Stimulated activated naive B cell treated with anti-CD40 and anti-IgM and Interleukin-4, amounts not matched to agents 10 μg/mL and 1 μg/mL and 100 μg/mL, for 72 hours (primary cell): ENCODE measurements around the gene RBBP8NL.

Source experiments
- ATAC-seq, 2 donors: fragments of 150-1000 bp; cut with Tn5 transposase; replicated peaks; 2 replicates each; pipeline ENCODE4 v1.10.0; 2021; ENCODE audit warnings: moderate library complexity in 1 of 2
- DNase-seq: peaks from one replicate; pipeline ENCODE4 v3.0.0; 2021
- H3K27ac Mint-ChIP-seq: one replicate; pipeline ENCODE4 v1.8.0; 2022; ENCODE audit warnings: mild to moderate bottlenecking, mixed read lengths
- H3K27me3 Mint-ChIP-seq, 2 donors: one replicate each; pipeline ENCODE4 v1.8.0; 2022; ENCODE audit warnings: mixed read lengths in 2 of 2
- H3K36me3 Mint-ChIP-seq, 2 donors: one replicate each; pipeline ENCODE4 v1.8.0; 2022; ENCODE audit warnings: mixed read lengths in 2 of 2, mild to moderate bottlenecking in 1 of 2
- H3K4me1 Mint-ChIP-seq, 2 donors: one replicate each; pipeline ENCODE4 v1.8.0; 2022; ENCODE audit warnings: mixed read lengths in 2 of 2, mild to moderate bottlenecking in 1 of 2
- H3K4me3 Mint-ChIP-seq, 2 donors: one replicate each; pipeline ENCODE4 v1.8.0; 2022; ENCODE audit warnings: mild to moderate bottlenecking in 2 of 2, mixed read lengths in 2 of 2, moderate library complexity in 1 of 2
- H3K9me3 Mint-ChIP-seq, 2 donors: one replicate each; pipeline ENCODE4 v1.8.0; 2022; ENCODE audit warnings: mixed read lengths in 2 of 2, mild to moderate bottlenecking in 1 of 2

Gene RBBP8NL

GRCh38 chr20:62364911-62365736 lies 62.2 kb downstream of the RBBP8NL start:
- peaks cover 26 to 48% of the 10 kb centered on the region in 2 donors for H3K4me1 Mint-ChIP-seq
- ATAC-seq (no peak), DNase-seq (no peak)
- no peaks in the 10 kb centered on the region for H3K9me3 Mint-ChIP-seq
- H3K27me3 Mint-ChIP-seq, result peaks cover 6 to 7% of the 10 kb centered on the region in 2 donors
- H3K27ac Mint-ChIP-seq, result no peak overlapping the region
- no peaks in the 10 kb centered on the region for H3K36me3 Mint-ChIP-seq
- H3K4me3 Mint-ChIP-seq, result peak overlapping the region in 1 of 2 donors; percentile 8

GRCh38 chr20:62363920-62364851 lies 63.2 kb downstream of the RBBP8NL start:
- Mint-ChIP-seq H3K27me3 (peaks cover 3 to 6% of the 10 kb centered on the region in 2 donors), H3K9me3 (no peaks in the 10 kb centered on the region), H3K27ac (no peak overlapping the region), H3K4me3 (no peak overlapping the region), H3K36me3 (no peaks in the 10 kb centered on the region), H3K4me1 (peaks cover 20 to 39% of the 10 kb centered on the region in 2 donors)
- DNase-seq, result no peak
- ATAC-seq, result no peak

- Mint-ChIP-seq H3K9me3 (no peaks in the 10 kb centered on the region), H3K4me1 (peaks cover 20 to 29% of the 10 kb centered on the region in 2 donors), H3K27me3 (peaks cover 0 to 1% of the 10 kb centered on the region in 2 donors), H3K36me3 (no peaks in the 10 kb centered on the region), H3K4me3 (no peak overlapping the region), H3K27ac (no peak overlapping the region)
- no peak for DNase-seq
- ATAC-seq, result no peak
These were observed 64.1 kb downstream of the RBBP8NL start for GRCh38 chr20:62362991-62363919.

DNA sequence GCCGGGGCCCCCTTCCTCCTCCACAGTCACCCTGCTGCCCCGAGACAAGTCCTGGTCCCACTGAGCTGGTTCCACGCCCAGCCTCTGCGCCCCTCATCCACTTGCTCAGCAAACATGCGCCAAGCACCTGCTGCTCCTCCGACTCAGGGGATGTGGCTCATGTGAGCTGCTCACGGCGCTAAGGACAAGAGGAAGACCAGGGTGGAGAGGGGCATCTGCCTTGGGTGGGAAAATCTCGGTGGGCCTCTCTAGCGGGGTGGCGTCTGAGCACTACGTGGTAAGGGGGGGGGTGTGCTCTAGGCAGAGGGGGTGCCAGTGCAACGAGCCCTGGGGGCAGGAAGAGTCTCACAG lies 64.8 kb downstream of the RBBP8NL start:
- Mint-ChIP-seq H3K36me3 (no peaks in the 10 kb centered on the region), H3K4me3 (no peak overlapping the region), H3K4me1 (peaks cover 17 to 26% of the 10 kb centered on the region in 2 donors), H3K9me3 (no peaks in the 10 kb centered on the region), H3K27me3 (no peaks in the 10 kb centered on the region), H3K27ac (no peak overlapping the region)
- DNase-seq (no peak), ATAC-seq (no peak)

- ATAC-seq, result no peak
- peaks cover 16 to 28% of the 10 kb centered on the region in 2 donors for H3K4me1 Mint-ChIP-seq
- no peaks in the 10 kb centered on the region for H3K27me3 Mint-ChIP-seq
- no peak for DNase-seq
- peak overlapping the region; percentile 56 for H3K27ac Mint-ChIP-seq
- H3K36me3 Mint-ChIP-seq, result no peaks in the 10 kb centered on the region
- no peak overlapping the region for H3K4me3 Mint-ChIP-seq
- H3K9me3 Mint-ChIP-seq, result no peaks in the 10 kb centered on the region
These were observed 65.3 kb downstream of the RBBP8NL start for GRCh38 chr20:62361799-62362589.

DNA sequence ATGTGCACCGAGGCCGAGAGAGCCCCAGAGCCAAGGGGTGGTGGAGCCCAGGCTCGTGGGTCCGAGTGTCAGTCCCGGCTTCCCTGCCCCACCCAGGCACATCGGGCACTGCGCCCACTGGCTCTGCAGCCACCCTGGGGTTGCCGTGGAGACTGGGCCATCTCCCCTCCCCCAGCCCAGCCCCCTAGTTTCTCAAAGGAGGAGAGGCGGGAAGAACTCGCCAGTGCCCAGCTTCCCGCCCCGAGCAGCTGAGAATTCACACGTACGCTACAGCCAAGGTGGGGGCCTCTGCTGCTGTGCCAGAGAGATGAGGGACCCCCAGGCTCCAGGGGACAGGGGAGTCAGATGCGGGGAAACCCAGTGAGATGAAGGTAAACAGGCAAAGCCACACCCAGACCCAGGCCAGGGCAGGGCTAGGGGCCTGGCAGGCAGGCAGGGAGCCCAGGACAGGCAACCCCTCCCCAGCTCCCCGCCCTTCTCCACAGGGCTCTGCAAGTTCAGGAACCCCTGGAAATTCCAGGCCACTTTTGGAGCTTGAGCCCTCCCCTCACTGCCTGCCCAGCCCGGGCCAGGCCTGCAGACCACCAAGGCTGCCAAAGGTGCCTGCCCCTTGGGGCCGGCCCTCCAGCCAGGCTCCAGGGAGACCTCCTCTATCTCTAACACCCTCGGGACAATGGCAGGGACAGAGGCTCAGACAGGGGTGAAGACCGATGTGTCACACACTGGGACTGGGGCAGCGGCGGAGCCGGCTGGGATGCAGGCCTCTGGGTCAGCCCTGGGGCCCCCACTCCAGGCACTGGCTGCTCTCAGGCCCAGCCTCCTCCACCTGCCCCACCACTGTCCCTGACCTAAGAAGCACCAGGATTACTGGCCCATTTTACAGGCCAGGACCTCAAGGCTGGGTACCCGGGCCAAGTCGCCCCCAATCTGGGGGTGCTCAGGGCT lies 66.2 kb downstream of the RBBP8NL start:
- no peak for ATAC-seq
- Mint-ChIP-seq H3K27me3 (no peaks in the 10 kb centered on the region), H3K27ac (no peak overlapping the region), H3K9me3 (no peaks in the 10 kb centered on the region), H3K4me1 (peaks cover 16 to 35% of the 10 kb centered on the region in 2 donors), H3K4me3 (no peak overlapping the region), H3K36me3 (no peaks in the 10 kb centered on the region)
- no peak for DNase-seq
